ENCODE data around the gene MRPL39. TPM values are rescaled to one million over a fixed set of nuclear protein-coding genes. Genes with fewer than 3 reads are reported as not detected.
A peak's percentile ranks its signal among the peaks of the same experiment; 100 is the strongest.

The MRPL39 gene
- total and polyA plus RNA-seq, 8 donors: 2.9 to 65.6 (median 31.5) TPM; not detected in 1

GRCh38 chr21:25564349-25564948, 42.8 kb downstream of the MRPL39 start:
- peaks cover 0 to 16% (median 10%) of the 10 kb centered on the region in 4 donors for H3K4me1 ChIP-seq
- intact Hi-C loops (cut with DNase I; ENCODE audit: low total_unique reads): no loop called here
- H3K36me3 ChIP-seq: peaks cover 0 to 4% (median 0%) of the 10 kb centered on the region in 4 donors
- H3K27me3 ChIP-seq: no peaks in the 10 kb centered on the region
- H3K4me3 ChIP-seq: no peak overlapping the region
- DNase-seq: no peak
- no peak for TF ChIP-seq POLR2AphosphoS5 (IDR thresholded peaks at IDR 0.05)
- TF ChIP-seq POLR2A (IDR thresholded peaks at IDR 0.05): no peak
- TF ChIP-seq, protein P1, sequence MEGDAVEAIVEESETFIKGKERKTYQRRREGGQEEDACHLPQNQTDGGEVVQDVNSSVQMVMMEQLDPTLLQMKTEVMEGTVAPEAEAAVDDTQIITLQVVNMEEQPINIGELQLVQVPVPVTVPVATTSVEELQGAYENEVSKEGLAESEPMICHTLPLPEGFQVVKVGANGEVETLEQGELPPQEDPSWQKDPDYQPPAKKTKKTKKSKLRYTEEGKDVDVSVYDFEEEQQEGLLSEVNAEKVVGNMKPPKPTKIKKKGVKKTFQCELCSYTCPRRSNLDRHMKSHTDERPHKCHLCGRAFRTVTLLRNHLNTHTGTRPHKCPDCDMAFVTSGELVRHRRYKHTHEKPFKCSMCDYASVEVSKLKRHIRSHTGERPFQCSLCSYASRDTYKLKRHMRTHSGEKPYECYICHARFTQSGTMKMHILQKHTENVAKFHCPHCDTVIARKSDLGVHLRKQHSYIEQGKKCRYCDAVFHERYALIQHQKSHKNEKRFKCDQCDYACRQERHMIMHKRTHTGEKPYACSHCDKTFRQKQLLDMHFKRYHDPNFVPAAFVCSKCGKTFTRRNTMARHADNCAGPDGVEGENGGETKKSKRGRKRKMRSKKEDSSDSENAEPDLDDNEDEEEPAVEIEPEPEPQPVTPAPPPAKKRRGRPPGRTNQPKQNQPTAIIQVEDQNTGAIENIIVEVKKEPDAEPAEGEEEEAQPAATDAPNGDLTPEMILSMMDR (IDR thresholded peaks at IDR 0.05): no peak
- TF ChIP-seq EP300 (IDR thresholded peaks at IDR 0.05): no peak
- no peak overlapping the region for H3K27ac ChIP-seq
- no peaks in the 10 kb centered on the region for H3K9me3 ChIP-seq
- 83 to 89% (median 86%) methylated on average over 3 of the region's 3 CpGs for WGBS, 5 donors

DNA sequence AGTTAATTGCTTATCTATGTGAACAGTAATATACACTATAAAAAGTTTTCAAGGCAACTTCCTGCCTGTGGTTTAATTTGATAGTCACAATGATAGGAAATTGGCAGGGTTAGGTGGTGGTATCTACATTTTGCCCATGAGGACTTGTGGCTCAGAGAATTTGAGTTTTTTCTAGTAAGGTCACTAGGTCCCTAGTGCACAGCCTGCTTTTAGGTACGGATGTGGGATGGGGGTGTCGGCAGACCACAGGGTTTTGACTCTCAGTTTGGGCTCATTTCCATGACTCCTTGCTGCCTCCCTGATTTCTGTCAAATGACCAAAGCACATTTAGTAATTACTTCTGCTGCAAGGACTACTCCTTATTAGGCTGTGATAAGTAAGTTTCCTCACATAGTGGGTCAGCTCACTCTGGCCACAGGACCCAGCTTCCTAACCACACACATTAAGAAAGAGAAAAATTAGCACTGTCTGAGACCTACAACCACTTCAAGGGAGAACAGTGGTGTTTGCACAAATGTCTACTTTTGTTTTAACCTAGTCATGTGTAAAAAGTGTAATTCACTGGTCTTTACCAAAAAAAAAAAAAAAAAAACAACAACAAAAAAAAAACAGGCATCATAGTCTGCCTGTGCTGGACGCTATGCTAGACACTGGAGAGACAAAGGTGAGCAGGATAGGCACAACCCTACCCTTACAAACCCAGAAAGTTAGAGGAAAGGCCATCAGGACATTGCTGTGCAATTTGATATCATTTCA, 43.7 kb downstream of the MRPL39 start:
- 67 to 75% (median 72%) methylated on average over 3 of the region's 3 CpGs for whole genome bisulfite sequencing, 5 donors
- TF ChIP-seq EP300 (IDR thresholded peaks at IDR 0.05): no peak
- TF ChIP-seq, protein P1 (IDR thresholded peaks at IDR 0.05): no peak
- no peak for TF ChIP-seq POLR2A (IDR thresholded peaks at IDR 0.05)
- no peak for TF ChIP-seq POLR2AphosphoS5 (IDR thresholded peaks at IDR 0.05)
- peak overlapping the region in 1 of 4 donors; percentile 53 for H3K4me3 ChIP-seq
- no peak overlapping the region for H3K27ac ChIP-seq
- H3K9me3 ChIP-seq: no peaks in the 10 kb centered on the region
- peaks cover 0 to 14% (median 10%) of the 10 kb centered on the region in 4 donors for H3K4me1 ChIP-seq
- intact Hi-C loops (cut with DNase I; ENCODE audit: low total_unique reads): no loop called here
- peaks cover 0 to 4% (median 0%) of the 10 kb centered on the region in 4 donors for H3K36me3 ChIP-seq
- no peak for DNase-seq
- no peaks in the 10 kb centered on the region for H3K27me3 ChIP-seq

DNA sequence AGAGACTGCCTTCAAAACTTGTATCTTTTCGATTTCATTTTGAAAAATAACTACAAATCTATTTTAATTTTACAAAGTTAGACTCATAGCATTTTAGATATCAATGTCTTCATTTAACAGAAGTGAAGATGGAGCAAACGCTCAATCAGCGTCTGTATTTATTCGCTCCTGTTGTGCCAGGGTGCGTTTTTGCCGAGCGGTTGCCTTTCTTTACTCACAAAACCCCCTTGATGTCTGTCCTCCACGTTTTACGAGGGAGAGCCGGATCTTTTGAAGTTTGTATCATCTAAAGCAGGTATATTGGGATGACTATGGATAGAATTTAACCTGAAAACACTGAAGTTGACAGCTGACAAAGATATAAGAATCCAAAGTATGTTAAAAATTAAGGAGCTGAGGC, 44.6 kb downstream of the MRPL39 start:
- Histone ChIP-seq H3K4me1 (peaks cover 0 to 12% (median 9%) of the 10 kb centered on the region in 4 donors), H3K27ac (peak overlapping the region in 3 of 5 donors; percentile 61 to 82 (median 69)), H3K9me3 (no peaks in the 10 kb centered on the region), H3K36me3 (peaks cover 0 to 4% (median 0%) of the 10 kb centered on the region in 4 donors), H3K27me3 (no peaks in the 10 kb centered on the region), H3K4me3 (peak overlapping the region; percentile 51 to 69 (median 54))
- TF ChIP-seq POLR2A (IDR thresholded peaks at IDR 0.05) (no peak), EP300 (IDR thresholded peaks at IDR 0.05) (no peak), POLR2AphosphoS5 (IDR thresholded peaks at IDR 0.05) (no peak)
- TF ChIP-seq, protein P1 (IDR thresholded peaks at IDR 0.05): no peak
- no peak for DNase-seq
- 70 to 80% (median 75%) methylated on average over 10 of the region's 10 CpGs for WGBS, 5 donors
- intact Hi-C loops (cut with DNase I; ENCODE audit: low total_unique reads): no loop called here

DNA sequence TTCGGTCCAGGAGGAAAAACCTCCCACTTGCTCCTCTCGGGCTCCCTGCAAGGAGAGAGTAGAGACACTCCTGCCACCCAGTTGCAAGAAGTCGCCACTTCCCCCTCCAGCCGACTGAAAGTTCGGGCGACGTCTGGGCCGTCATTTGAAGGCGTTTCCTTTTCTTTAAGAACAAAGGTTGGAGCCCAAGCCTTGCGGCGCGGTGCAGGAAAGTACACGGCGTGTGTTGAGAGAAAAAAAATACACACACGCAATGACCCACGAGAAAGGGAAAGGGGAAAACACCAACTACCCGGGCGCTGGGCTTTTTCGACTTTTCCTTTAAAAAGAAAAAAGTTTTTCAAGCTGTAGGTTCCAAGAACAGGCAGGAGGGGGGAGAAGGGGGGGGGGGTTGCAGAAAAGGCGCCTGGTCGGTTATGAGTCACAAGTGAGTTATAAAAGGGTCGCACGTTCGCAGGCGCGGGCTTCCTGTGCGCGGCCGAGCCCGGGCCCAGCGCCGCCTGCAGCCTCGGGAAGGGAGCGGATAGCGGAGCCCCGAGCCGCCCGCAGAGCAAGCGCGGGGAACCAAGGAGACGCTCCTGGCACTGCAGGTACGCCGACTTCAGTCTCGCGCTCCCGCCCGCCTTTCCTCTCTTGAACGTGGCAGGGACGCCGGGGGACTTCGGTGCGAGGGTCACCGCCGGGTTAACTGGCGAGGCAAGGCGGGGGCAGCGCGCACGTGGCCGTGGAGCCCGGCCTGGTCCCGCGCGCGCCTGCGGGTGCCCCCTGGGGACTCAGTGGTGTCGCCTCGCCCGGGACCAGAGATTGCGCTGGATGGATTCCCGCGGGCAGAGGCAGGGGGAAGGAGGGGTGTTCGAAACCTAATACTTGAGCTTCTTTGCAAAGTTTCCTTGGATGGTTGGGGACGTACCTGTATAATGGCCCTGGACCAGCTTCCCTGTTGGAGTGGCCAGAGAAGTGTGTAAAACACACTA, 45.3 kb downstream of the MRPL39 start:
- Histone ChIP-seq H3K27ac (peak overlapping the region; percentile 20 to 82 (median 61)), H3K27me3 (no peaks in the 10 kb centered on the region), H3K9me3 (no peaks in the 10 kb centered on the region), H3K4me3 (peak overlapping the region; percentile 51 to 69 (median 54)), H3K36me3 (peaks cover 0 to 4% (median 0%) of the 10 kb centered on the region in 4 donors), H3K4me1 (peaks cover 0 to 12% (median 9%) of the 10 kb centered on the region in 4 donors)
- 1 to 2% (median 1%) methylated on average over 57 to 74 of the region's 74 CpGs for WGBS, 5 donors
- intact Hi-C loops (cut with DNase I; ENCODE audit: low total_unique reads): no loop called here
- TF ChIP-seq, protein P1 (IDR thresholded peaks at IDR 0.05): no peak
- TF ChIP-seq POLR2AphosphoS5 (IDR thresholded peaks at IDR 0.05) (no peak), EP300 (IDR thresholded peaks at IDR 0.05) (no peak), POLR2A (IDR thresholded peaks at IDR 0.05) (no peak)
- DNase-seq: peak; percentile 45 to 87
